Right lobe of liver (tissue), 6 donors: ENCODE measurements around the gene ATP5PD. TPM values are rescaled to one million over a fixed set of nuclear protein-coding genes. Genes with fewer than 3 reads are reported as not detected.
A peak's percentile ranks its signal among the peaks of the same experiment; 100 is the strongest.

Source experiments
- ATAC-seq, 4 donors: fragments of 200-7000 bp; cut with Tn5 transposase; one replicate each; pipeline ENCODE4 v1.9.1; 2020; ENCODE audit warnings: mild to moderate bottlenecking in 4 of 4, moderate library complexity in 4 of 4
- DNase-seq, 3 donors: peaks; one replicate each; pipeline ENCODE4 v3.0.0-alpha.2; 2020
- H3K27ac ChIP-seq, 3 donors: fragments of 200-600 bp; one replicate each; pipeline ENCODE4 v1.8.0; 2022
- H3K27me3 ChIP-seq, 2 donors: fragments of 200-600 bp; one replicate each; pipeline ENCODE4 v1.8.0; 2022
- H3K36me3 ChIP-seq, 4 donors: fragments of 200-600 bp; sonication (generic) in 1 of 4; one replicate each; pipeline versions ENCODE4 v1.5.1 to v1.8.0; 2017 to 2022; ENCODE audit warnings: control low read depth in 1 of 4
- H3K4me1 ChIP-seq, 4 donors: fragments of 200-600 bp; sonication (generic) in 1 of 4; one replicate each; pipeline versions ENCODE4 v1.5.1 to v1.8.0; 2017 to 2022; ENCODE audit warnings: control low read depth in 1 of 4
- H3K4me3 ChIP-seq, 3 donors: fragments of 200-600 bp; one replicate each; pipeline ENCODE4 v1.8.0; 2022
- H3K9me3 ChIP-seq, 4 donors: fragments of 200-600 bp; sonication (generic) in 1 of 4; one replicate each; pipeline versions ENCODE4 v1.5.1 to v1.8.0; 2017 to 2022; ENCODE audit warnings: control low read depth in 1 of 4
- POLR2A ChIP-seq: fragments of 450-650 bp; IDR thresholded peaks from one replicate; pipeline ENCODE4 v1.6.1; 2017; ENCODE audit warnings: antibody characterized with exemption, mild to moderate bottlenecking
- WGBS: methylation state at CpG from one replicate; pipeline ENCODE4 v1.1.6; 2018; ENCODE audit warnings: low coverage, low lambda C conversion rate; ENCODE audit not compliant: insufficient coverage; ENCODE audit errors: missing lambda C conversion rate; 5-methylcytosine and 5-hydroxymethylcytosine counted together
- intact Hi-C, 2 donors: fragments of 100-400 bp; cut with DNase I; formaldehyde crosslinking; loops; one replicate each; pipeline versions ENCODE4 v1.11.2 to v1.14.1; 2022
- total RNA-seq, 6 experiments: library from RNA; depleted of rRNA in 2 of 6; stranded (reverse); fragments of >200 nt in 2 of 6; fragmentation: NEBNext Ultra II Directional in 3 of 6; extraction: Animal tissue kit (Norgen Biotek cat#: 25700) in 3 of 6; gene quantifications; one replicate each; pipeline versions ENCODE4 v1.1.0 to v1.2.4, GENCODE V29; 2016 to 2023
- TF ChIP-seq, protein P1 (sequence below), 4 donors: fragments of 200-600 bp in 3 of 4; fragments of 450-650 bp in 1 of 4; IDR thresholded peaks; one replicate each; pipeline versions ENCODE4 v1.5.1 to v1.8.0; 2016 to 2022; ENCODE audit warnings: antibody characterized with exemption in 4 of 4, mild to moderate bottlenecking in 2 of 4
- donor health status: DM: no; HTN: yes; CAD: no.
- donor health status: DM: no; HTN: no; CAD: no.
- donor health status: DM: no; HTN: no; CAD: no.
- donor health status: DM: no; HTN: yes; CAD: no.
- donor health status: DM: no; HTN: yes; CAD: no.

The ATP5PD gene
- total RNA-seq, 6 experiments from 2014 or later: 145 to 262 (median 179) TPM

DNA sequence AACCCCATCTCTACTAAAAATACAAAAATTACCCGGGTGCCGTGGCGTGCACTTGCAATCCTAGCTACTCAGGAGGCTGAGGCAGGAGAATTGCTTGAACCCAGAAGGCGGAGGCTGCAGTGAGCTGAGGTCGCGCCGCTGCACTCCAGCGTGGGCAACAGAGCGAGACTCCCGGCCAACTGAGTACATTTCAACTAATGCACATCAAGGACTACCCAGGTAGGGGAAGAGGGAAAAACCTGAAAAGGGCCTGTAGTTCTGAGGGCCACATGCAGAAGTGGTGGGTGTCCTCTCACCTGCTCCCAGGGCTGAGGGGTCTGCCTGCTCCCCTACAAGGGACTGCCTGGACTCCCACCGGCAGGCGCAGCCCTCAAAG is 40.4 kb upstream of the ATP5PD start:
- ATAC-seq (no peak), DNase-seq (no peak)
- no peaks in the 10 kb centered on the region for H3K27me3 ChIP-seq
- no peaks in the 10 kb centered on the region for H3K36me3 ChIP-seq
- TF ChIP-seq POLR2A: no peak
- TF ChIP-seq, protein P1, sequence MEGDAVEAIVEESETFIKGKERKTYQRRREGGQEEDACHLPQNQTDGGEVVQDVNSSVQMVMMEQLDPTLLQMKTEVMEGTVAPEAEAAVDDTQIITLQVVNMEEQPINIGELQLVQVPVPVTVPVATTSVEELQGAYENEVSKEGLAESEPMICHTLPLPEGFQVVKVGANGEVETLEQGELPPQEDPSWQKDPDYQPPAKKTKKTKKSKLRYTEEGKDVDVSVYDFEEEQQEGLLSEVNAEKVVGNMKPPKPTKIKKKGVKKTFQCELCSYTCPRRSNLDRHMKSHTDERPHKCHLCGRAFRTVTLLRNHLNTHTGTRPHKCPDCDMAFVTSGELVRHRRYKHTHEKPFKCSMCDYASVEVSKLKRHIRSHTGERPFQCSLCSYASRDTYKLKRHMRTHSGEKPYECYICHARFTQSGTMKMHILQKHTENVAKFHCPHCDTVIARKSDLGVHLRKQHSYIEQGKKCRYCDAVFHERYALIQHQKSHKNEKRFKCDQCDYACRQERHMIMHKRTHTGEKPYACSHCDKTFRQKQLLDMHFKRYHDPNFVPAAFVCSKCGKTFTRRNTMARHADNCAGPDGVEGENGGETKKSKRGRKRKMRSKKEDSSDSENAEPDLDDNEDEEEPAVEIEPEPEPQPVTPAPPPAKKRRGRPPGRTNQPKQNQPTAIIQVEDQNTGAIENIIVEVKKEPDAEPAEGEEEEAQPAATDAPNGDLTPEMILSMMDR (IDR thresholded peaks at IDR 0.05): no peak
- H3K4me1 ChIP-seq: peaks cover 0 to 60% (median 28%) of the 10 kb centered on the region in 4 donors
- H3K4me3 ChIP-seq: peak overlapping the region in 2 of 3 donors; percentile 39 to 47
- H3K27ac ChIP-seq: peak overlapping the region; percentile 39 to 67 (median 47)
- WGBS: no CpG with 5 or more reads among the region's 12 CpGs
- intact Hi-C loops: no loop called here
- no peaks in the 10 kb centered on the region for H3K9me3 ChIP-seq

DNA sequence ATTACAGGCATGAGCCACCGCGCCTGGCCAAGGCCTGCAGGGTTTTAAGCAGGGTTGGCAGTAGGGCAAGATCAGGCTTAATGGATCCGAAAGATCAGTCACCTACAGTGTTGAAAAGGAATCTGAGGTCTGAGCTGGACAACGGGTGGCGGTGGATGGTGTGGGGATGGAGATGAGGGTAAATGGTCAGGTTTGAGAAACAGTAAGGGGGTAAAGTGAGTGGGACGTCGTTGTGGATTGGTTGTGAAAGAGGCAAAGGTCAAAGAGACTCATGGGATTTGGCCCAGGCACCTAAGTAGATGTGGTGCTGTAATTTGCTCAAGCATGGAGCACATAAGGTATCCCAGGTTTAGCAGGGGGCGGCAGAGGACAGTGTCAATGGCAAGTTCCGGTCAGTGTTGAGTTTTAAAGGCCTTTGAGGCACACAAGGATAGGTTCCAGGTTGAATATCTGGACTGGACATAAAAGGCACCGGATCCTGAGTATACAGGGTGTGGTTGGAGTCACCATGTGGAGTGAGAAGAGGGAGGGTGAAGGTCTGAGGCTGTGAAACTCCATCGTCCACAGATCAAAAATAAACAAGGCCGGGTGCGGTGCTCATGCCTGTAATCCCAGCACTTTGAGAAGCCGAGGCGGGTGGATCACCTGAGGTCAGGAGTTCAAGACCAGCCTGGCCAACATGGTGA is 39.9 kb upstream of the ATP5PD start:
- 38% methylated on average over 10 of the region's 15 CpGs for WGBS
- peak overlapping the region in 2 of 3 donors; percentile 47 to 67 for H3K27ac ChIP-seq
- no peaks in the 10 kb centered on the region for H3K9me3 ChIP-seq
- no peaks in the 10 kb centered on the region for H3K27me3 ChIP-seq
- no peak for TF ChIP-seq POLR2A
- TF ChIP-seq, protein P1 (IDR thresholded peaks at IDR 0.05): no peak
- ATAC-seq: peak in 3 of 4 donors; percentile 27 to 61 (median 34)
- H3K36me3 ChIP-seq: no peaks in the 10 kb centered on the region
- peaks cover 0 to 59% (median 27%) of the 10 kb centered on the region in 4 donors for H3K4me1 ChIP-seq
- DNase-seq: peak in 1 of 3 donors; percentile 62
- H3K4me3 ChIP-seq: no peak overlapping the region
- intact Hi-C loops: no loop called here

DNA sequence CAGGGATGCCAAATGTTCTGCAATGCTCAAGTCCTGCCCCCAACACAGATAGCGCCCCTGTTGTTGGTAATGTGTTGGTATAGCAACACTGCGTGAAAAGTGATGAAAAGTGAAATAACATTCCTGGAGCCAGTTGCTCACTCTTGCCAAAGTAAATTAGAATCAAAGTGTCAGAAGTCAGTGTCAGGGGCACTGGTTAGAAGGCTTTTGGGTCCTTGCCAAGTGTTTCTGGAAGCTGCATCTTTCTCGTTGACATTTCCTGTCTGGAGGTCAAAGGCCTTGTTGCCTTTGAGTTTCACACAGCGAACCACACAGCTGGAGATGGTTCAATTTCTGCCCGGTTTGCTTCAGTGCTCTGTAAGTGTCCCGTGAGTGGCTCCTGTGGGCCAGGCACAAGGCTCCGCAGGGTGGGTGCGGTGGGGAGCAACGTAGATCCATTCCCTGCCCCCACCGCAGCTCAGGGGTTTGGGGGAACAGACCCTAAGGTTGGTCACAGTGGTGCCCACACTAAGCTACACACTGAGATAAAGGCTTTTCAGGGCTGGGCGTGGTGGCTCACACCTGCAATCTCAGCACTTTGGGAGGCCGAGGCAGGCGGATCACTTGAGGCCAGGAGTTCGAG is 37.4 kb upstream of the ATP5PD start:
- intact Hi-C loops: no loop called here
- Histone ChIP-seq H3K36me3 (no peaks in the 10 kb centered on the region), H3K27me3 (no peaks in the 10 kb centered on the region), H3K9me3 (no peaks in the 10 kb centered on the region), H3K4me3 (no peak overlapping the region), H3K4me1 (peaks cover 0 to 52% (median 22%) of the 10 kb centered on the region in 4 donors), H3K27ac (peak overlapping the region; percentile 72 to 74 (median 73))
- peak; percentile 50 to 72 (median 58) for ATAC-seq
- 15% methylated on average over 13 of the region's 14 CpGs for WGBS
- peak in 1 of 3 donors; percentile 89 for DNase-seq
- TF ChIP-seq POLR2A: no peak
- TF ChIP-seq, protein P1 (IDR thresholded peaks at IDR 0.05): peak in 1 of 4 donors; percentile 11

DNA sequence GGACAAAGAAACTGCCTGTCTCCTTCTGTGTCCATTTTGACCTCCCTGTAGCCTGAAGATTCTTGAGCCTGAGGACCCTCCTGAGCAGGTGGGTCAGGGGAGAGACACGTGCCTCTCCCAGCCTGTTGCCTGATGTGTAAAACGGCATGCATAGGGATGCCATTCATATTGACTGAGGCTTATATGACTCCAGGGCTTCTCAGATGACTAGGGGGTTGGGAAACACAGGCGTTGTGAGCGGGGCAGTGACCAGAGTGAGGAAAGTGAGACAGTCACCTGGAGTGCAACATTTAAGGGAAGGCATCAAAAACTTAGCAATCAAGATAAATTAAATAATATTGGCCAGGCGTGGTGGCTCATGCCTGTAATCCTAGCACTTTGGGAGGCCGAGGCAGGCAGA is 35.9 kb upstream of the ATP5PD start:
- peaks cover 0 to 65% (median 32%) of the 10 kb centered on the region in 4 donors for H3K4me1 ChIP-seq
- H3K27me3 ChIP-seq: no peaks in the 10 kb centered on the region
- no peak for TF ChIP-seq POLR2A
- TF ChIP-seq, protein P1 (IDR thresholded peaks at IDR 0.05): no peak
- no peak for DNase-seq
- H3K27ac ChIP-seq: no peak overlapping the region
- 58% methylated on average over 4 of the region's 6 CpGs for WGBS
- no peaks in the 10 kb centered on the region for H3K9me3 ChIP-seq
- intact Hi-C loops: no loop called here
- no peak overlapping the region for H3K4me3 ChIP-seq
- no peak for ATAC-seq
- H3K36me3 ChIP-seq: no peaks in the 10 kb centered on the region
